ENCODE data around the gene SCGB1D1. TPM values are rescaled to one million over a fixed set of nuclear protein-coding genes. Genes with fewer than 3 reads are reported as not detected.
A peak's percentile ranks its signal among the peaks of the same experiment; 100 is the strongest.

SCGB1D1 gene
- polyA plus RNA-seq, 1 of the 3 experiments (the other 2 are of a cell fraction): not detected

- TF ChIP-seq IRF3 (IDR thresholded peaks at IDR 0.05; ENCODE audit: low read depth, low read length) (no peak), POLR2AphosphoS5 (IDR thresholded peaks at IDR 0.05; ENCODE audit: low read depth, low read length) (no peak), MEF2A (IDR thresholded peaks at IDR 0.05; ENCODE audit: borderline replicate concordance, low read depth) (no peak)
Measured at GRCh38 chr11:62238151-62238550, 48.1 kb downstream of the SCGB1D1 start (continued).

- Histone ChIP-seq H3K4me1 (ENCODE audit: control insufficient read depth in 1 of 2, insufficient read depth in 2 of 2, low read depth in 1 of 2, low read length in 1 of 2) (no peaks in the 10 kb centered on the region; a peak in 1 of 4 replicates), H3K27ac (ENCODE audit: low read depth in 2 of 2, low read length in 1 of 2) (no peak overlapping the region), H4K20me1 (ENCODE audit: insufficient read depth) (no peaks in the 10 kb centered on the region), H3K36me3 (replicated peaks in 1 of 2; ENCODE audit: control insufficient read depth in 1 of 2, insufficient read depth in 2 of 2, low read length in 1 of 2) (no peaks in the 10 kb centered on the region), H3F3A (replicated peaks; ENCODE audit: insufficient read depth) (no peaks in the 10 kb centered on the region), H3K9me3 (no peaks in the 10 kb centered on the region), H3K27me3 (ENCODE audit: insufficient read depth) (no peaks in the 10 kb centered on the region; the same call in 1 of the 2 replicates), H3K4me3 (ENCODE audit: low read depth in 2 of 2, low read length in 1 of 2) (no peak overlapping the region), H2AFZ (ENCODE audit: low read depth) (no peak overlapping the region), H3K9me2 (no peaks in the 10 kb centered on the region), H3K79me2 (ENCODE audit: insufficient read depth) (no peaks in the 10 kb centered on the region), H3K9ac (no peak overlapping the region), H3K4me2 (no peak overlapping the region)
- DNase-seq: no peak
- POLR2A ChIA-PET: no interaction called here
- CTCF ChIA-PET: interaction anchor here (1.4 to 2.2 kb wide), 4 partner anchors 24 to 99 kb away, joined by 3 to 13 read pairs (median 5); no protein-coding TSS in a partner anchor
- 24% methylated on average over 3 of the region's 3 CpGs for WGBS (ENCODE audit: low lambda C conversion rate)
- no peak for TF ChIP-seq YY1 (IDR thresholded peaks at IDR 0.05; ENCODE audit: low read depth)
- no peak for TF ChIP-seq NFIC (IDR thresholded peaks at IDR 0.05; ENCODE audit: borderline replicate concordance)
- no peak for TF ChIP-seq RXRA (IDR thresholded peaks at IDR 0.05; ENCODE audit: borderline replicate concordance, low read depth)
- no peak for TF ChIP-seq CTCF (IDR thresholded peaks at IDR 0.05)
- no peak for TF ChIP-seq RCOR1 (IDR thresholded peaks at IDR 0.05; ENCODE audit: low read length)
- TF ChIP-seq TCF12 (IDR thresholded peaks at IDR 0.05): no peak
- TF ChIP-seq EP300 (IDR thresholded peaks at IDR 0.05; ENCODE audit: borderline replicate concordance in 1 of 2, low read depth in 1 of 2, low read length in 1 of 2): no peak
- no peak for TF ChIP-seq FOSL2 (IDR thresholded peaks at IDR 0.05; ENCODE audit: borderline replicate concordance, low read depth)
- TF ChIP-seq CHD2 (IDR thresholded peaks at IDR 0.05; ENCODE audit: low read length, partially characterized antibody): no peak
- no peak for TF ChIP-seq SIN3A (IDR thresholded peaks at IDR 0.05; ENCODE audit: borderline replicate concordance, low read depth, low read length)
Measured at GRCh38 chr11:62241095-62241494, 51.1 kb downstream of the SCGB1D1 start.

- Histone ChIP-seq H3K4me3 (ENCODE audit: low read depth in 2 of 2, low read length in 1 of 2) (no peak within 1 kb of the TSS), H3K36me3 (replicated peaks in 1 of 2; ENCODE audit: control insufficient read depth in 1 of 2, insufficient read depth in 2 of 2, low read length in 1 of 2) (no peaks in the 10 kb centered on the region), H3K27ac (ENCODE audit: low read depth in 2 of 2, low read length in 1 of 2) (no peak within 1 kb of the TSS), H3F3A (replicated peaks; ENCODE audit: insufficient read depth) (no peaks in the 10 kb centered on the region), H3K4me2 (no peak within 1 kb of the TSS), H3K4me1 (ENCODE audit: control insufficient read depth in 1 of 2, insufficient read depth in 2 of 2, low read depth in 1 of 2, low read length in 1 of 2) (no peaks in the 10 kb centered on the region; a peak in 1 of 4 replicates), H3K9me2 (no peaks in the 10 kb centered on the region), H4K20me1 (ENCODE audit: insufficient read depth) (no peaks in the 10 kb centered on the region), H3K9me3 (no peaks in the 10 kb centered on the region), H2AFZ (ENCODE audit: low read depth) (no peak within 1 kb of the TSS), H3K79me2 (ENCODE audit: insufficient read depth) (no peaks in the 10 kb centered on the region), H3K27me3 (ENCODE audit: insufficient read depth) (no peaks in the 10 kb centered on the region; the same call in 1 of the 2 replicates), H3K9ac (no peak within 1 kb of the TSS)
- CTCF ChIA-PET: interaction anchor here (1.3 to 2.2 kb wide), 4 partner anchors 24 to 73 kb away, joined by 3 to 13 read pairs (median 4); no protein-coding TSS in a partner anchor
- POLR2A ChIA-PET: no interaction called here
- no peak for TF ChIP-seq CHD2 (IDR thresholded peaks at IDR 0.05; ENCODE audit: low read length, partially characterized antibody)
- TF ChIP-seq YY1 (IDR thresholded peaks at IDR 0.05; ENCODE audit: low read depth): no peak
- no peak for TF ChIP-seq PBX3 (IDR thresholded peaks at IDR 0.05)
- no peak for TF ChIP-seq MEF2A (IDR thresholded peaks at IDR 0.05; ENCODE audit: borderline replicate concordance, low read depth)
- DNase-seq: peak; percentile 6
- 3% methylated on average over 3 of the region's 3 CpGs for WGBS (ENCODE audit: low lambda C conversion rate)
Measured at GRCh38 chr11:62242021-62242420, 52.0 kb downstream of the SCGB1D1 start, which contains the start of gene SCGB1D2. SCGB1D2 (plus strand) TSS chr11:62242239; CDS start chr11:62242308, 69 bp downstream.
